PC-9 (cell line): ENCODE measurements around the gene NUP214. TPM values are rescaled to one million over a fixed set of nuclear protein-coding genes. Genes with fewer than 3 reads are reported as not detected.

ENCODE experiments used
- BruUV-seq: library from RNA; stranded (reverse); fragments of 400-500 nt; replicated peaks from 2 replicates; lab custom pipeline; 2021; lab: Mats Ljungman, UMichigan
- CTCF ChIA-PET: fragments of 300-600 bp; sonication (Branson Sonifier 250); formaldehyde crosslinking; loops from one replicate; lab custom pipeline; 2022; ENCODE audit warnings: antibody characterized with exemption; lab: Charles Lee
- POLR2A ChIA-PET: fragments of 300-600 bp; sonication (Branson Sonifier 250); formaldehyde crosslinking; loops from one replicate; lab custom pipeline; 2022; ENCODE audit warnings: antibody characterized with exemption; ENCODE audit not compliant: unreplicated experiment; lab: Charles Lee
- DNase-seq, 2 experiments: peaks; one replicate each; pipeline versions ENCODE4 v3.0.0 to v3.0.0-alpha.2; 2015 to 2022; ENCODE audit warnings: mixed read lengths in 1 of 2
- H2AFZ ChIP-seq: fragments of 200-600 bp; sonication (generic); 2 replicates; pipeline ENCODE4 v1.8.1; 2017; ENCODE audit warnings: antibody characterized with exemption
- H3F3A ChIP-seq: fragments of 200-600 bp; sonication (generic); 2 replicates; pipeline ENCODE4 v1.8.1; 2017; ENCODE audit warnings: antibody characterized with exemption, mild to moderate bottlenecking, low read depth; ENCODE audit not compliant: insufficient read depth
- H3K27ac ChIP-seq: fragments of 200-600 bp; sonication (generic); 2 replicates; pipeline ENCODE4 v1.6.1; 2016; ENCODE audit warnings: mixed run types
- H3K27me3 ChIP-seq: fragments of 200-600 bp; sonication (generic); 2 replicates; pipeline ENCODE4 v1.6.1; 2016; ENCODE audit warnings: low read depth, mixed run types; ENCODE audit not compliant: insufficient read depth
- H3K36me3 ChIP-seq: fragments of 200-600 bp; sonication (generic); 2 replicates; pipeline ENCODE4 v1.6.1; 2016; ENCODE audit warnings: low read depth, mixed run types
- H3K4me1 ChIP-seq: fragments of 200-600 bp; sonication (generic); replicated peaks from 2 replicates; pipeline ENCODE4 v1.6.1; 2016; ENCODE audit warnings: mixed run types; ENCODE audit not compliant: insufficient read depth
- H3K4me2 ChIP-seq: fragments of 200-600 bp; sonication (generic); 2 replicates; pipeline ENCODE4 v1.6.1; 2017; ENCODE audit warnings: mixed run types
- H3K4me3 ChIP-seq: fragments of 200-600 bp; sonication (generic); 2 replicates; pipeline ENCODE4 v1.6.1; 2016; ENCODE audit warnings: mixed run types
- H3K79me2 ChIP-seq: fragments of 200-600 bp; sonication (generic); 2 replicates; pipeline ENCODE4 v1.6.1; 2017; ENCODE audit warnings: low read depth, mixed run types
- H3K9me2 ChIP-seq: fragments of 200-600 bp; sonication (generic); 2 replicates; pipeline ENCODE4 v1.8.1; 2017; ENCODE audit warnings: mild to moderate bottlenecking; ENCODE audit not compliant: insufficient read depth
- H3K9me3 ChIP-seq: fragments of 200-600 bp; sonication (generic); 2 replicates; pipeline ENCODE4 v1.8.1; 2016; ENCODE audit warnings: low read depth; ENCODE audit not compliant: insufficient read depth
- H4K20me1 ChIP-seq: fragments of 200-600 bp; sonication (generic); 2 replicates; pipeline ENCODE4 v1.8.1; 2017; ENCODE audit not compliant: insufficient read depth
- CTCF ChIP-seq: fragments of 200-600 bp; sonication (generic); conservative IDR thresholded peaks from 2 replicates; pipeline ENCODE4 v1.6.1; 2017; ENCODE audit warnings: mixed run types, antibody characterized with exemption, mild to moderate bottlenecking, moderate library complexity
- EZH2 ChIP-seq: fragments of 200-600 bp; sonication (generic); IDR thresholded peaks from 2 replicates; pipeline ENCODE4 v1.8.0; 2017; ENCODE audit warnings: antibody characterized with exemption, low read depth
- intact Hi-C: fragments of 100-400 bp; cut with micrococcal nuclease; formaldehyde crosslinking; loops from one replicate; pipeline ENCODE4 v1.10.0; 2022; ENCODE audit not compliant: unreplicated experiment
- total RNA-seq: library from RNA; stranded (reverse); gene quantifications from 2 replicates; pipeline ENCODE4 v1.2.3, GENCODE V29; 2021

The NUP214 gene
- total RNA-seq, 1 experiment from 2014 or later: 59.0 TPM

GRCh38 chr9:131263701-131264100 lies 138.3 kb downstream of the NUP214 start:
- ChIA-PET CTCF (no interaction called here), POLR2A (no interaction called here)
- Histone ChIP-seq H3K9me2 (no peaks in the 10 kb centered on the region), H3K79me2 (no peaks in the 10 kb centered on the region), H3K27ac (no peak overlapping the region), H3K4me2 (no peak overlapping the region), H3K27me3 (no peaks in the 10 kb centered on the region), H3K4me3 (no peak overlapping the region), H2AFZ (no peak overlapping the region), H3K9me3 (no peaks in the 10 kb centered on the region), H3K36me3 (no peaks in the 10 kb centered on the region), H3K4me1 (no peaks in the 10 kb centered on the region), H3F3A (no peaks in the 10 kb centered on the region; the same call in 1 of the 2 replicates), H4K20me1 (no peaks in the 10 kb centered on the region)
- DNase-seq: no peak
- intact Hi-C loops: no loop called here
- BruUV-seq: no TSS peak
- no peak for TF ChIP-seq EZH2
- TF ChIP-seq CTCF: no peak

- POLR2A ChIA-PET: no interaction called here
- CTCF ChIA-PET: no interaction called here
These were observed 138.8 kb downstream of the NUP214 start for GRCh38 chr9:131264231-131264630.

GRCh38 chr9:131266266-131267229 lies 141.2 kb downstream of the NUP214 start:
- BruUV-seq: no TSS peak
- DNase-seq: no peak
- POLR2A ChIA-PET: interaction anchor here (0.6 kb wide), 1 partner anchor 13 kb away, joined by 5 read pairs; no protein-coding TSS in a partner anchor

More at GRCh38 chr9:131264231-131264630, 138.8 kb downstream of the NUP214 start:
- Histone ChIP-seq H3F3A (no peaks in the 10 kb centered on the region; the same call in 1 of the 2 replicates), H3K4me3 (no peak overlapping the region), H3K36me3 (no peaks in the 10 kb centered on the region), H3K9me3 (no peaks in the 10 kb centered on the region), H3K4me2 (no peak overlapping the region), H3K9me2 (no peaks in the 10 kb centered on the region), H2AFZ (no peak overlapping the region), H3K4me1 (no peaks in the 10 kb centered on the region), H4K20me1 (no peaks in the 10 kb centered on the region), H3K79me2 (no peaks in the 10 kb centered on the region), H3K27ac (no peak overlapping the region), H3K27me3 (no peaks in the 10 kb centered on the region)
- DNase-seq: no peak
- TF ChIP-seq EZH2: no peak
- no peak for TF ChIP-seq CTCF
- intact Hi-C loops: no loop called here
- no TSS peak for BruUV-seq

More at GRCh38 chr9:131266266-131267229, 141.2 kb downstream of the NUP214 start:
- Histone ChIP-seq H3K27ac (no peak overlapping the region), H3F3A (no peaks in the 10 kb centered on the region; the same call in 1 of the 2 replicates), H3K4me3 (no peak overlapping the region), H3K79me2 (no peaks in the 10 kb centered on the region), H3K4me1 (no peaks in the 10 kb centered on the region), H3K4me2 (no peak overlapping the region), H3K9me3 (no peaks in the 10 kb centered on the region), H2AFZ (no peak overlapping the region), H3K36me3 (no peaks in the 10 kb centered on the region), H4K20me1 (no peaks in the 10 kb centered on the region), H3K9me2 (no peaks in the 10 kb centered on the region), H3K27me3 (no peaks in the 10 kb centered on the region)
- intact Hi-C loops: no loop called here
- no peak for TF ChIP-seq EZH2
- no peak for TF ChIP-seq CTCF
- CTCF ChIA-PET: no interaction called here
